NCI-H1092 treated with DMSO at 0.1 percent for 48 hours (cell line): ENCODE results near the gene ZNF273.

Experiments used
- DNase-seq: peaks from one replicate; lab custom pipeline; 2025; lab: John Stamatoyannopoulos, UW

ZNF273 gene

GRCh38 chr7:64876792-64877713 is 26.0 kb upstream of the ZNF273 start:
- DNase-seq = peak; percentile 55

- DNase-seq = no peak
Observed at GRCh38 chr7:64877714-64878610, 25.1 kb upstream of the ZNF273 start.

GRCh38 chr7:64878684-64879083 is 24.4 kb upstream of the ZNF273 start:
- DNase-seq = no peak

DNA sequence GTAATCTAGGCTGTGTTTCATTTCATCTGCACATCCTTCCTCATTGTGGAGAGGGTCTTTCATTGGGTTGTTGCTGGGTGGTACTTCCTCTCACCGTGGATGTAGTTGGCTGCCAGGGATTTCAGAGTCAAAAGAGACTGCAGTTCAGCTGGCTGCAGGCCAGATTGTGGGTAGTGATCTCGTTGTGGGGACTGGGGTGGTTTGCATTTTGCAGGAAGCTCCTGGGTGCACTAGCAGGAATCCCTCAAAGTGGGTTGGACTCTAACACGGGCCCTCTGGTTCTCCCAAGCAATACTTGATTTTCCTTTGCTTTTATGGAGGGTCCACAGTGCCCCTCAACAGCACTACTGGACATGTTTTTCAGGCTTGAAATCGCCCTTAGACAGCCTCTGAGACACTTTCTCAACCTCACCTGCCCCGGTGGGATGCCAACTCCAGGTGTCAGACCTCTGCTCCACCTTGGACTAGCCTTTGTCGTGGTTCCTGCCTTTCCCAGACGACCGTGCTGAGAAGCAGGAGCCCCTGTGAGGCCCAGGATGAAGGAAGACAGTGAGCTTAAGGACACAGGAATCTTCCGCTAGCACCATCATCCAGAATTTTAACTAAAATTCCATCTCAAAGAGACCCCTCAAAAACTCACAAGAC is 23.9 kb upstream of the ZNF273 start:
- DNase-seq = no peak

DNA sequence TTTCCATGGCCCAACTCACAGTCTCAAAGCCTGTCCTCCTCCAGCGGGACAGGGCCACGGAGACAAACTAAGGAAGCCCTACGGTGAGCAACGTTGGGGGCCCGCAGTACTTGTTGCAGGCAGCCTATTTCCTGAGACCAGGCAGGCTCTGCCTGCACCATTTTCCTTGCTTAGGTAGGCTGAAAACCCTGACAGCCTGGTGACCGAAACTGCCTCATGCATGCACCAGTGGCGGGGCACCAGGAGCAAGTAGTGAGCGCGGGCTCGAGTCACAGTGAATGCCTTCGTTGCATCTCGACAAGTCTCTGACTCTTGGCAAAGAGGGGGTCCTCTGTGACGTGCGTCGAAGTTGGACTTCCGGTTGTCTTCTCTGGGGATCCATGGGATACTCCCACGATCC is 23.3 kb upstream of the ZNF273 start:
- DNase-seq = no peak

DNA sequence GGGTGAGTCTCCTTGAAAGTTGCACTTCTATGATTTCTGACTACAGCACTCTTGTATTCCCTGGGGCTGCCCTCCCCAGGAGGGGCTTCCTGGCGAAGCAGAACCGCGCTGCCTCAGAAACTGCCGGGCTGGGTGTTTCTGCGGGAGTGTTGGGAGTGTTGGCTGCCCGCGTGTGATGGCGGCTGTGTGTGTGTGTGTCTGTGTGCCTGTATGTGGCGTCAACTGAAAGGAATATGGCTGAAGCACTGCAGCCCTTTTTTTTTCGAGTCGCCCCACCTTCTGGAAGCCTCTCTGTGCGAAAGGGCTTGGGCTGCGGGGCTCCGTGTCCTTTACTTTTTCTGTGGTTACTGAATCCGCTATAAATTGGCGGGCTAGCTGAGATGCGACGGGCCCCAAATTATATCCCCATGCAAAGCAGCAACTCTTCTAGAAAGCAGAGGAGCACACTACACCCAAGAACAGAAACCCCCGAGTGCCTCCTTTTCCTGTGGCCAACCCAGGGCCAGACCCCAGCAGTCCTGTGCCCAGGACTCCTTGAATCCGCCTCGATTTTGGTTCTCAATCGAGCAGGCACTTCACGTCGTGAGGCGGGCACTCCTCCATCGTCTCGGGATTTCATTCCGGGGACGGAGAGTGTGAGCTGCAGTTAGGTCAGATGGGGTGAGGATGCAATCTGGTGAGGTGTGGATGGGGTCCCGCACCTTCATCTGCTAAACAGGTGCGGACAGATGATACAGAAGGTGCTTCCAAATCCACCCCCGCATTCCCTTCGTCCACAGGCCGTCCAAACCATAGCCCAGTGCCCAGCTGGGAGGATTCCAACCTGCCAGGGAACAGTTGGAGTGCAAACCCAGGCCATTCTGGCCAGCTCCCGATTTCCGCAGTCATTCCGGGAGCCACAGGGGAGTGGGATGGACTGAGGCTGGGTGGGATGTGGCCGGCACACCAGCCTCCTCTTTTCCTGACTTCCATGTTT is 22.5 kb upstream of the ZNF273 start:
- no peak for DNase-seq

DNA sequence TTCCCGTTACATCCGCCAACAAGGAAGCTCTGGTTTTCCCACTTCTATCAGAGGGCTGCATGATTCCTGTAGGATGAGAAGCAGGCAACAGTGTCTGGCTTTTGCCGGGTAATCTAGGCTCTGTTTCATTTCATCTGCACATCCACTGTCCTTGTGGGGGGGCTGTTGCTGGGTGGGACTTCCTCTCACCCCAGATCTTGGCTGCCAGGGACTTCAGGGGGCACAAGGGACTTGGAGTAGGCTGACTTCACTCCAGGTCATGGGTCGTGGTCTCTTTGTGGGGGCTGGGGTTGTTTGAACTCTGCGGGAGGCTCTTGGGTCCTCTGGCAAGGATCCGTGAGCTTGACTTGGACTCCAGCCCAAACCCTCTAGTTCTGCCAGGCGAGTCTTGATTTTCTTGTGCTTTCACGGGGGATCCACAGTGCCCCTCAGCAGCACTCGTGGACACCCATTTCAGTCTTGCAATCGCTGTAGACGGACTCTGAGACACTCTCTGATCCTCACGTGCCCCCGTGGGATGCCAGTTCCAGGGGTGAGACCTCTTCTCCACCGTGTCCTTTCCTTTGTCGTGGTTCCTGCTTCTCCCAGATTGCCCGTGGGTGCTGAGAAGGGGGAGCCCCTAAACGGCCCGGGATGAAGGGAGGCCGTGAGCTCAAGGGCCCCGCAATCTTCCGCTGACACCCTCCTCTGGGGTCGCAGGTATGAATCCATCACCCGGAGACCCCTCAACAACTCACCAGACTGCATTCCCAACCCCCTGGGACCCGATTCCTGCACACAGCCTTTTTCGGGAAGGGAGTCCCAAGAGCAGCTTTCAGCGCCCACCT is 21.4 kb upstream of the ZNF273 start:
- no peak for DNase-seq

DNA sequence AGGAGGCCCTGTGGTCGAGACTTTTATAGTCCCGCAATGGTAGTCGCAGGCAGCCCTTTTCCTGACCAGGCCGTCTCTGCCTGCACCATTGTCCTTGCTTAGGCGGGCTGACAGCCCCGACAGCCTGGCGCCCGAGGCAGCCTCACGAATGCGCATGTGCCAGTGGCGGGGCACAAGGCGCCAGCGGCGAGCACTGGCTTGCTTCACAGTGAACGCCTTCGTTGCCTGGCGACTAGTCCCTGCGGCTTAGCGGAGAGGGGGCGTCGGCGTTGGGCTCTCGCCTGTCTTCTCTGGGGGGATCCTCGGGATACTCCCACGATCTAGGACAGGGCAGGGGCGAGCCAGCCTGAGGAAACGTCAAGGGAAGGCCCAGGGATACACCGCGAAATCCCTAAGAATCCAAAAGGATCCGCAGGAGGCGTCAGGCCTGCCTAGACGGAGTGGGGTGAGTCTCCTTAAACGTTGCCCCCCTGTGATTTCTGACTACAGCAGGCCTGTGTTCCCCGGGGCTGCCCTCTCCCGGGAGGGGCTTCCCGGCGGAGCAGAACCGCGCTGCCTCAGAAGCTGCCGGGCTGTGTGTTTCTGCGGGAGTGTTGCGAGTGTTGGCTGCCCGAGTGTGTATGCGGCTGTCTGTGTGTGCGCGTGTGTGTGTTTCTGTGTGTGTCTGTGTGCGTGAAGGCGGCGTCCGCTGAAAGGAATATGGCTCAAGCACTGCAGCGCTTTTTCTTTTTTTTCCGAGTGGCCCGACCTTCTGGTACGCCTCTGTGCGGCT is 20.5 kb upstream of the ZNF273 start:
- no peak for DNase-seq

- no peak for DNase-seq
Observed at GRCh38 chr7:64883113-64883905, 19.8 kb upstream of the ZNF273 start.

DNA sequence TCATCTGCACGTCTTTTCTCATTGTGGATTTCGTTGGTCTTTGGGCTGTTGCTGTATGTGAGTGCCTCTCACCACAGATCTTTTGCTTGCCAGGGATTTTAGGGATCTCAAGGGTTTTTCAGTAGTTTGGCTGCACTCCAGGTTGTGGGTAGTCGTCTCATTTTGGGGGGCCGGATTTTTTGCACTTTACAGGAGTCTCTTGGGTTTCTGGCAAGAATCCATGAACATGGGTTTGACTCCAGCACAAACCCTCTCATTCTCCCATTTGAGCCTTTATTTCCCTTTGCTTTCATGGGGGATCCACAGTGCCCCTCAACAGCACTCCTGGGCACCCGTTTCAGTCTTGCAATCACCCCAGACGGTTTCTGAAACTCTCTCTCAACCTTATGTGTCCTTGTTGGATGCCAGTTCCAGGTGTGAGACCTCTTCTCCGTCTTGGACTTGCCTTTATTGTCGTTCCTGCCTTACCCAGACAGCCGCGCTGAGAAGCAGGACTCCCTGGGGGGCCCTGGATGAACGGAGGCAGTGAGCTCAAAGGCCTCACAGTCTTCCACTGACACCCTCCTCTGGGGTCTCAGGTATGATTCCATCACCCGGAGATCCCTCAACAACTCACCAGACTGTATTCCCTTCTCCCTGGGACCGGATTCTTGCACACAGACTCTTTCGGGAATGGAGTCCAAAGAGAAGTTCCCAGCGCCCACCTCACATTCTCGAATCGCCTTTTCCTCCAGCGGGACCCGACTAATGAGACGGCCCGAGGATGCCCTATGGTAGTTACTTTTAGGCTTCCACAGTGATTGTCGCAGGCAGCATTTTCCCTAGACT is 18.8 kb upstream of the ZNF273 start:
- DNase-seq = no peak

GRCh38 chr7:64884913-64885370 is 18.1 kb upstream of the ZNF273 start:
- no peak for DNase-seq

DNA sequence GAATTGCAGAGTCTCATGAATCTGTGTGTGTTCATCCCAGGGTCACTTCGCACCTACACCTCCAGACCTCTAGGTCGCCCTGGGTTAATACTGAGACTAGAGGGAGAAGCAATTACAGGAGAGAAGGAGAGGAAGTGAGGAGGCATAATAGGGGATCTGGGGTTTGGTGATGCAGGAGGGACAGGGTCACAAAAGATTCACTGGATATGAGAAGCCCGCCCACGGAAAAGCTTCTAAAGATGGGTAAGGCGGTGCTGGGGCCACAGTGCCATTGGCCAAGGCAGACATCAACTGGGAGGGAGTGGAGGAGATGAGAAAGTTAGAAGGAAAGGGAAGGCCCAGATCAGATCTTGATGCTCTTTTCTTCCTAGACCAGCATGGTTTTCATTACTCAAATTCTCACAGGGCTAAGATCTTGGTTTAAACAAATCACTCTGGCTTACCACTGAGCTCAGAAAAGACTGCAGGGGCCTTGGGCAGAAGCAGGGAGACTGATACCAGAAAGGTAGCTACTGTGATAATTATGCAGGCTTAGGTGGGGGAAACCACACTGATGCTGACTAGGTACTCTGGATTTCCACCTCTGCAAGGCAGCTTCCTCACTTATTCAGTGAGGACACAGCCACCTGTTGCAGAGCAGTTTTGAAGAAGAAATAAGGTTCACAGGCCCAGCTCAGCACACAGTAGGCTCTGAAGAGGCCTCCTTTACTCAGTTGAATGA is 17.4 kb upstream of the ZNF273 start:
- DNase-seq = no peak

DNA sequence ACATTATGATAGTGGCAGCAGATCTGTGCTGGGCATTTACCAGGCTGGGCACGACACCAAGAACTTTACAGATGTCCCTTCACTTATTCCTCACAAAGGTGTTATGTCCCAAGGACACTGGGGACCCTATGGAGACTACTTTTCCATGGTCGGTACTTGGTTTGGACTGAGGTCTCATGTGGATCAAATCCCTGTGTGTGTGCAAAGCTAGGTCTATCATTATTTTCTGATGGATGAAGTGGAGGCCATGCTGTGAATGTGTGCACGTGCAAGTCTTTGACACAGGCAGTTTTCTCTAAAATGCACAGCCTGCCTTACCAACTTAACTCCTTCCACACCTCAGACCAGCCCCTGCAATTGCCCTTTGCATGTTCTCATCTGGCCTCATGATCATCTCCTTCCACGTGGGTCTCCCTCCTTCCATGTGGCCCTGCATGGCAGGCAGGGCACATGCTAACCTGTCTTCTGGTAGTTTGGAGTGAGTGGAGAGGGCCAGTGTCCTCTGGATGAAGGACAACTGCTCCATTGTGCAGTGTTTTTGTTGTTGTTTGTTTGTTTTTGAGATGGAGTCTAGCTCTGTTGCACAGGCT is 16.0 kb upstream of the ZNF273 start:
- no peak for DNase-seq

GRCh38 chr7:64887756-64888508 is 15.1 kb upstream of the ZNF273 start:
- DNase-seq = no peak

DNA sequence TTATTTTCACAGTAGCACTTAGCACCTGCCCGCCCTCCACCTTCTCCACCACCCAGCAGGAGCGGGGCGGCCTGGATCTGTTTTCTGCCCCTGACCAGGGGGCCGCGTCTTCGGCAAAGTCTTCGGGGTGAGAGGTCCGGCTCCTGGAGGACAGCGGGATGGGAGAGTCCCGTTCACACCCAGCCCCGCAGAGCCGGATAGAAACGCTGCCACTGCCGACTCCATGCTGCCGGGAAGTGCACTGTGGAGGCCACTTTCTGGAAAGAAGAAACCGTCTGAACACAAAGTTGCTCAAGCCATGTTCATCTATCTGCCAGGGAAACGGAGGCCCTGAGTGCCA is 14.5 kb upstream of the ZNF273 start:
- DNase-seq = no peak
